Mesenchymal stem cell (in vitro differentiated cells and primary cell): ENCODE measurements around the gene KIF6.

Experiments used
- DNase-seq: peaks from one replicate; pipeline ENCODE4 v3.0.0-alpha.2; 2013
- H2AFZ ChIP-seq: one replicate; pipeline ENCODE4 v1.6.1; 2013; ENCODE audit warnings: low read depth, mild to moderate bottlenecking, control low read depth, inconsistent platforms, low read length, moderate library complexity
- H2AK5ac ChIP-seq: 2 replicates; pipeline ENCODE4 v1.6.1; 2013; ENCODE audit warnings: low read length, moderate library complexity, mild to moderate bottlenecking, inconsistent platforms; ENCODE audit not compliant: severe bottlenecking
- H2BK120ac ChIP-seq: one replicate; pipeline ENCODE4 v1.6.1; 2013; ENCODE audit warnings: low read depth, mild to moderate bottlenecking, inconsistent platforms, low read length, moderate library complexity
- H2BK12ac ChIP-seq, 2 experiments: one replicate each; pipeline ENCODE4 v1.6.1; 2013; ENCODE audit warnings: inconsistent platforms in 2 of 2, low read length in 2 of 2, mild to moderate bottlenecking in 2 of 2, moderate library complexity in 2 of 2, control low read depth in 1 of 2
- H2BK15ac ChIP-seq: one replicate; pipeline ENCODE4 v1.6.1; 2013; ENCODE audit warnings: mild to moderate bottlenecking, low read depth, inconsistent platforms; ENCODE audit not compliant: poor library complexity, severe bottlenecking
- H2BK5ac ChIP-seq: 2 replicates; pipeline ENCODE4 v1.6.1; 2013; ENCODE audit warnings: low read depth, mild to moderate bottlenecking, low read length, control low read depth, inconsistent platforms; ENCODE audit not compliant: poor library complexity, severe bottlenecking
- H3K14ac ChIP-seq, 2 experiments: one replicate each; pipeline ENCODE4 v1.6.1; 2013; ENCODE audit warnings: inconsistent platforms in 2 of 2, low read length in 2 of 2, control low read depth in 1 of 2, mild to moderate bottlenecking in 1 of 2, moderate library complexity in 1 of 2
- H3K18ac ChIP-seq, 2 experiments: one replicate each; pipeline ENCODE4 v1.6.1; 2013; ENCODE audit warnings: inconsistent platforms in 2 of 2, low read length in 2 of 2, control low read depth in 1 of 2, low read depth in 1 of 2, mild to moderate bottlenecking in 1 of 2
- H3K23ac ChIP-seq, 2 experiments: one replicate each; pipeline ENCODE4 v1.6.1; 2013; ENCODE audit warnings: inconsistent platforms in 2 of 2, low read length in 2 of 2, mild to moderate bottlenecking in 2 of 2, moderate library complexity in 2 of 2, control low read depth in 1 of 2
- H3K27ac ChIP-seq: 2 replicates; pipeline ENCODE4 v1.5.1; 2013; ENCODE audit warnings: mild to moderate bottlenecking, moderate library complexity, low read length, control low read depth, inconsistent platforms; ENCODE audit not compliant: poor library complexity, severe bottlenecking
- H3K27me3 ChIP-seq, 2 experiments: 2 replicates each; pipeline versions ENCODE4 v1.6.1 to v1.7.0; 2013; ENCODE audit warnings: low read length in 2 of 2, mild to moderate bottlenecking in 2 of 2, moderate library complexity in 2 of 2, control low read depth in 1 of 2, inconsistent platforms in 1 of 2; ENCODE audit not compliant: control insufficient read depth in 1 of 2, insufficient read depth in 1 of 2
- H3K36me3 ChIP-seq, 2 experiments: 2 replicates each; pipeline versions ENCODE4 v1.6.1 to v1.7.0; 2013; ENCODE audit warnings: low read length in 2 of 2, control low read depth in 1 of 2, inconsistent platforms in 1 of 2, low read depth in 1 of 2, mild to moderate bottlenecking in 1 of 2; ENCODE audit not compliant: insufficient read depth in 2 of 2, control insufficient read depth in 1 of 2
- H3K4ac ChIP-seq, 2 experiments: one replicate each; pipeline ENCODE4 v1.6.1; 2013; ENCODE audit warnings: inconsistent platforms in 2 of 2, low read length in 2 of 2, mild to moderate bottlenecking in 2 of 2, moderate library complexity in 2 of 2, control low read depth in 1 of 2, low read depth in 1 of 2
- H3K4me1 ChIP-seq: 2 replicates; pipeline ENCODE4 v1.6.1; 2013; ENCODE audit warnings: low read depth, low read length, control low read depth; ENCODE audit not compliant: control insufficient read depth, insufficient read depth
- H3K4me2 ChIP-seq: 2 replicates; pipeline ENCODE4 v1.6.1; 2013; ENCODE audit warnings: low read length, mild to moderate bottlenecking, inconsistent platforms; ENCODE audit not compliant: poor library complexity, severe bottlenecking
- H3K4me3 ChIP-seq, 2 experiments: 2 replicates each; pipeline versions ENCODE4 v1.5.1 to v1.7.0; 2013; ENCODE audit warnings: low read length in 2 of 2, mild to moderate bottlenecking in 2 of 2, control low read depth in 1 of 2, low read depth in 1 of 2; ENCODE audit not compliant: insufficient read depth in 1 of 2
- H3K79me1 ChIP-seq: replicated peaks from 2 replicates; pipeline ENCODE4 v1.6.1; 2013; ENCODE audit warnings: mild to moderate bottlenecking, control low read depth, low read length, inconsistent platforms; ENCODE audit not compliant: poor library complexity, severe bottlenecking
- H3K9ac ChIP-seq: 2 replicates; pipeline ENCODE4 v1.7.0; 2013; ENCODE audit warnings: mild to moderate bottlenecking, low read length, moderate library complexity
- H3K9me3 ChIP-seq: 2 replicates; pipeline ENCODE4 v1.7.0; 2013; ENCODE audit warnings: mild to moderate bottlenecking, low read length; ENCODE audit not compliant: control insufficient read depth
- H4K8ac ChIP-seq: one replicate; pipeline ENCODE4 v1.6.1; 2013; ENCODE audit warnings: inconsistent platforms, mild to moderate bottlenecking, low read length, moderate library complexity
- H4K91ac ChIP-seq: one replicate; pipeline ENCODE4 v1.6.1; 2013; ENCODE audit warnings: mild to moderate bottlenecking, low read length, inconsistent platforms
- WGBS: methylation state at CpG from one replicate; pipeline ENCODE4 v1.1.7; 2013; ENCODE audit warnings: mixed read lengths; 5-methylcytosine and 5-hydroxymethylcytosine counted together

KIF6 gene

DNA sequence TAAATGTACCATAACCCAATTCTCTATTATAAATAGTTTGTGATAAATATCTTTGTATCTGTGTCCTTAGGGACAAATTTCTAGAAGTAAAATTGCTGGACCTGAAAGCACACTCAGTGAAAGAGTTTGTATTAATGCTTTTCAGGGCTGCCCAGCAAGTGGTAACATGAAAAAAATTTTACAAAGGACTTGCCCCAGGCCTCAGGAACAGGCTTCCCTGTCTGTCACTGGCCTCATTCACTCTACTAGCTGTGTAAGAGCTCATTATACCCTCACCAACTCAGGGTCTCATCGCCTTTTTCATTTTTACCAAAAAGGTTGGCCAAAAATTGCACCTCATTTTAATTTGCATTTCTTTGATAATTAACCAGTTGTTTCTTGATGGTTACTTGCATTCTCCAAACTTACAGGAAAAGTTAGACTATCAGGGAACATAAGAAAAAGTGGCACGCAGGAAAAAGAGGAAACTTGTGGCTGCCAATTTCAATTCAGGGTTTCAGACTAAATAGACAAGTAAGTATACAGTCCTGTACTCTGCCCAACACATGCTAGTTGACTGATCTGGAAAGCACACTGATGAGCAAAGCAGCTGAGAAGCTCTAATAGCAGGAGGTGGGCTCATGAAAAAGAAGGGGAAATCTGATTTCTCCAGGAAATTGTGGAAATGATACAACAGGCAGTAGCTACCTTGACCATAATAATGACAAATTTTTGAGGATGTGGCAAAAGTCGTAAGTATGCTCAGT, 161.5 kb downstream of the KIF6 start:
- H3K79me1 ChIP-seq = no peaks in the 10 kb centered on the region
- H3K14ac ChIP-seq = no peak overlapping the region
- H2AFZ ChIP-seq = no peak overlapping the region
- no peak overlapping the region for H2BK12ac ChIP-seq
- no peak overlapping the region for H2BK5ac ChIP-seq
- H3K4me2 ChIP-seq = no peak overlapping the region
- H3K9ac ChIP-seq = no peak overlapping the region
- H3K4me3 ChIP-seq = no peak overlapping the region
- no peak overlapping the region for H3K18ac ChIP-seq
- H3K27me3 ChIP-seq = no peaks in the 10 kb centered on the region
- H3K4ac ChIP-seq = no peak overlapping the region
- H2BK120ac ChIP-seq = no peak overlapping the region
- no peaks in the 10 kb centered on the region for H3K9me3 ChIP-seq
- H3K36me3 ChIP-seq = no peaks in the 10 kb centered on the region
- no peak overlapping the region for H3K27ac ChIP-seq
- 97% methylated on average over 2 of the region's 3 CpGs for WGBS
- no peak overlapping the region for H2BK15ac ChIP-seq
- H4K8ac ChIP-seq = no peak overlapping the region
- H2AK5ac ChIP-seq = no peak overlapping the region
- no peak for DNase-seq
- no peak overlapping the region for H4K91ac ChIP-seq
- H3K4me1 ChIP-seq = peaks cover 2% of the 10 kb centered on the region
- no peak overlapping the region for H3K23ac ChIP-seq

- WGBS = 89% methylated on average over 5 of the region's 5 CpGs
- no peak overlapping the region for H3K27ac ChIP-seq
- H2BK120ac ChIP-seq = no peak overlapping the region
- no peak overlapping the region for H3K4me2 ChIP-seq
- no peak overlapping the region for H2BK5ac ChIP-seq
- H4K8ac ChIP-seq = no peak overlapping the region
- H3K4me1 ChIP-seq = peaks cover 2% of the 10 kb centered on the region
- no peaks in the 10 kb centered on the region for H3K27me3 ChIP-seq
- H3K23ac ChIP-seq = no peak overlapping the region
- no peak overlapping the region for H2BK15ac ChIP-seq
- no peaks in the 10 kb centered on the region for H3K36me3 ChIP-seq
- no peak overlapping the region for H4K91ac ChIP-seq
- no peak overlapping the region for H3K18ac ChIP-seq
- peak overlapping the region in 1 of 2 experiments; percentile 53 for H3K4ac ChIP-seq
- DNase-seq = peak; percentile 45
- H3K14ac ChIP-seq = no peak overlapping the region
- H3K4me3 ChIP-seq = no peak overlapping the region
- no peaks in the 10 kb centered on the region for H3K9me3 ChIP-seq
- peak overlapping the region in 1 of 2 experiments; percentile 6 for H2BK12ac ChIP-seq
- no peak overlapping the region for H2AFZ ChIP-seq
- H2AK5ac ChIP-seq = no peak overlapping the region
- no peaks in the 10 kb centered on the region for H3K79me1 ChIP-seq
- H3K9ac ChIP-seq = no peak overlapping the region
Observed at GRCh38 chr6:39561536-39562266, 163.5 kb downstream of the KIF6 start.

DNA sequence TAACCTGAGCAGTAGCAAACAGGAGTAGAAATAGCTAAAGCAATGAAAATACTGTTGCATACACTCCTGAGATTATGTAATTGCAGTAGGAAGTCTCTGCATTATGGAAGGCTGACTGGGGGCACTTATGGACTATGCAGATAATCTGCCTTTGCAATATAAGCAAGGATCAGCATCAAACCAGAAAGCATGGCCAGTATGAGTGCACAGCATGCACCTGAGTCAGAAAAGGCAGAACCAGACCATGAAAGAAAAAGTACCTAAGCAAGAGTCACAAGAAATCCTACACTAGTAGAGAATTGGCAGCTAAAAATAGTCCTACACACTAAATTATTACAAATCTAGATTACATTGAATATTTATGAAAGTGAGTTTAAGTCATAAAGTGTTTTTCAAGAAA, 164.3 kb downstream of the KIF6 start:
- peaks cover 2% of the 10 kb centered on the region for H3K4me1 ChIP-seq
- peak overlapping the region; percentile 6 for H2BK5ac ChIP-seq
- no peak overlapping the region for H3K4me3 ChIP-seq
- H2BK120ac ChIP-seq = no peak overlapping the region
- H2AFZ ChIP-seq = no peak overlapping the region
- no peak overlapping the region for H2BK15ac ChIP-seq
- H3K14ac ChIP-seq = no peak overlapping the region
- no peak overlapping the region for H3K9ac ChIP-seq
- no peak for DNase-seq
- H3K4ac ChIP-seq = no peak overlapping the region
- no peak overlapping the region for H2AK5ac ChIP-seq
- H3K27me3 ChIP-seq = no peaks in the 10 kb centered on the region
- H4K91ac ChIP-seq = no peak overlapping the region
- H3K36me3 ChIP-seq = no peaks in the 10 kb centered on the region
- no peak overlapping the region for H3K18ac ChIP-seq
- H2BK12ac ChIP-seq = no peak overlapping the region
- no peaks in the 10 kb centered on the region for H3K9me3 ChIP-seq
- no peak overlapping the region for H3K23ac ChIP-seq
- no peak overlapping the region for H4K8ac ChIP-seq
- H3K4me2 ChIP-seq = no peak overlapping the region
- H3K27ac ChIP-seq = no peak overlapping the region
- H3K79me1 ChIP-seq = no peaks in the 10 kb centered on the region

- H3K79me1 ChIP-seq = no peaks in the 10 kb centered on the region
Observed at GRCh38 chr6:39558591-39559190, 166.5 kb downstream of the KIF6 start.

More at GRCh38 chr6:39558591-39559190, 166.5 kb downstream of the KIF6 start:
- H4K91ac ChIP-seq = no peak overlapping the region
- no peaks in the 10 kb centered on the region for H3K27me3 ChIP-seq
- H3K23ac ChIP-seq = no peak overlapping the region
- no peak overlapping the region for H3K4ac ChIP-seq
- no peaks in the 10 kb centered on the region for H3K9me3 ChIP-seq
- no peaks in the 10 kb centered on the region for H3K36me3 ChIP-seq
- H3K9ac ChIP-seq = no peak overlapping the region
- no peak overlapping the region for H2BK5ac ChIP-seq
- peaks cover 17% of the 10 kb centered on the region for H3K4me1 ChIP-seq
- no peak overlapping the region for H3K27ac ChIP-seq
- H3K18ac ChIP-seq = no peak overlapping the region
- no peak overlapping the region for H3K14ac ChIP-seq
- H2BK12ac ChIP-seq = no peak overlapping the region
- H4K8ac ChIP-seq = no peak overlapping the region
- H2AK5ac ChIP-seq = no peak overlapping the region
- no peak overlapping the region for H3K4me2 ChIP-seq
- H3K4me3 ChIP-seq = no peak overlapping the region
- H2BK120ac ChIP-seq = no peak overlapping the region
- DNase-seq = no peak
- H2BK15ac ChIP-seq = no peak overlapping the region
- no peak overlapping the region for H2AFZ ChIP-seq
